PFSK-1 (cell line): ENCODE data around the gene ESCO1.
A peak's percentile ranks its signal among the peaks of the same experiment; 100 is the strongest.

Source experiments
- FOXP2 ChIP-seq: optimal IDR thresholded peaks from 2 replicates; pipeline ENCODE3; 2011; ENCODE audit warnings: borderline replicate concordance, control low read depth, inconsistent platforms; ENCODE audit not compliant: insufficient read depth; ENCODE audit errors: extremely low read length, extremely low read depth
- POLR2AphosphoS5 ChIP-seq: IDR thresholded peaks from 2 replicates; pipeline ENCODE4 v1.6.1; 2012; ENCODE audit warnings: low read depth, mild to moderate bottlenecking, control low read depth, low read length, moderate library complexity
- TF ChIP-seq, protein P1 (sequence below), 2 experiments: IDR thresholded peaks; 2 replicates each; pipeline versions ENCODE4 v1.6.1 to v1.8.0; 2011 to 2012; ENCODE audit warnings: low read depth in 2 of 2, low read length in 2 of 2, control low read depth in 1 of 2, inconsistent platforms in 1 of 2, mild to moderate bottlenecking in 1 of 2, moderate library complexity in 1 of 2; ENCODE audit not compliant: insufficient read depth in 1 of 2

GRCh38 chr18:21600526-21601410 lies at the start of gene ESCO1:
- TF ChIP-seq POLR2AphosphoS5 = 0 out of 2 replicates have a peak, but pooled peaks have one; percentile 53
- TF ChIP-seq FOXP2 = peak; percentile 98
- TF ChIP-seq, protein P1, sequence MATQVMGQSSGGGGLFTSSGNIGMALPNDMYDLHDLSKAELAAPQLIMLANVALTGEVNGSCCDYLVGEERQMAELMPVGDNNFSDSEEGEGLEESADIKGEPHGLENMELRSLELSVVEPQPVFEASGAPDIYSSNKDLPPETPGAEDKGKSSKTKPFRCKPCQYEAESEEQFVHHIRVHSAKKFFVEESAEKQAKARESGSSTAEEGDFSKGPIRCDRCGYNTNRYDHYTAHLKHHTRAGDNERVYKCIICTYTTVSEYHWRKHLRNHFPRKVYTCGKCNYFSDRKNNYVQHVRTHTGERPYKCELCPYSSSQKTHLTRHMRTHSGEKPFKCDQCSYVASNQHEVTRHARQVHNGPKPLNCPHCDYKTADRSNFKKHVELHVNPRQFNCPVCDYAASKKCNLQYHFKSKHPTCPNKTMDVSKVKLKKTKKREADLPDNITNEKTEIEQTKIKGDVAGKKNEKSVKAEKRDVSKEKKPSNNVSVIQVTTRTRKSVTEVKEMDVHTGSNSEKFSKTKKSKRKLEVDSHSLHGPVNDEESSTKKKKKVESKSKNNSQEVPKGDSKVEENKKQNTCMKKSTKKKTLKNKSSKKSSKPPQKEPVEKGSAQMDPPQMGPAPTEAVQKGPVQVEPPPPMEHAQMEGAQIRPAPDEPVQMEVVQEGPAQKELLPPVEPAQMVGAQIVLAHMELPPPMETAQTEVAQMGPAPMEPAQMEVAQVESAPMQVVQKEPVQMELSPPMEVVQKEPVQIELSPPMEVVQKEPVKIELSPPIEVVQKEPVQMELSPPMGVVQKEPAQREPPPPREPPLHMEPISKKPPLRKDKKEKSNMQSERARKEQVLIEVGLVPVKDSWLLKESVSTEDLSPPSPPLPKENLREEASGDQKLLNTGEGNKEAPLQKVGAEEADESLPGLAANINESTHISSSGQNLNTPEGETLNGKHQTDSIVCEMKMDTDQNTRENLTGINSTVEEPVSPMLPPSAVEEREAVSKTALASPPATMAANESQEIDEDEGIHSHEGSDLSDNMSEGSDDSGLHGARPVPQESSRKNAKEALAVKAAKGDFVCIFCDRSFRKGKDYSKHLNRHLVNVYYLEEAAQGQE (IDR thresholded peaks at IDR 0.05; ENCODE audit: insufficient read depth in 1 of 2, low read depth in 2 of 2, low read length in 2 of 2) = no peak
